Lower leg skin (tissue), 4 donors: Measurements from ENCODE around the gene CAPSL. TPM values are rescaled to one million over a fixed set of nuclear protein-coding genes. Genes with fewer than 3 reads are reported as not detected.
"Not testable (repeated sequence)": the region's sequence is repeated elsewhere in the genome, so short reads cannot be mapped to it uniquely, and the experiment has no call there.

Source experiments
- DNase-seq, 2 donors: peaks; one replicate each; pipeline ENCODE4 v3.0.0-alpha.2; 2019; ENCODE audit warnings: low spot score in 2 of 2
- H3K4me3 ChIP-seq: fragments of 200-600 bp; sonication (generic); 2 replicates; pipeline ENCODE4 v1.5.1; 2017; ENCODE audit warnings: mild to moderate bottlenecking, low read depth; ENCODE audit not compliant: poor library complexity, severe bottlenecking
- POLR2A ChIP-seq, 2 donors: fragments of 450-650 bp; IDR thresholded peaks; one replicate each; pipeline ENCODE4 v1.6.1; 2016 to 2017; ENCODE audit warnings: antibody characterized with exemption in 2 of 2, mild to moderate bottlenecking in 1 of 2, moderate library complexity in 1 of 2
- WGBS, 2 donors: methylation state at CpG; one replicate each; pipeline ENCODE4 v1.1.5; 2018; 5-methylcytosine and 5-hydroxymethylcytosine counted together
- intact Hi-C: fragments of 100-400 bp; cut with DNase I; formaldehyde crosslinking; loops from one replicate; pipeline ENCODE4 v1.15.0; 2023; ENCODE audit warnings: low total_unique reads
- total RNA-seq, 4 donors: library from RNA; depleted of rRNA; stranded (reverse); fragments of >200 nt; gene quantifications; one replicate each; pipeline ENCODE4 v1.1.0, GENCODE V29; 2016
- TF ChIP-seq, protein P1 (sequence below), 3 donors: fragments of 450-650 bp; IDR thresholded peaks; one replicate each; pipeline ENCODE4 v1.5.1; 2016; ENCODE audit warnings: antibody characterized with exemption in 3 of 3, mild to moderate bottlenecking in 3 of 3, moderate library complexity in 2 of 3

CAPSL gene
- total RNA-seq, 4 donors from 2014 or later, result not detected

DNA sequence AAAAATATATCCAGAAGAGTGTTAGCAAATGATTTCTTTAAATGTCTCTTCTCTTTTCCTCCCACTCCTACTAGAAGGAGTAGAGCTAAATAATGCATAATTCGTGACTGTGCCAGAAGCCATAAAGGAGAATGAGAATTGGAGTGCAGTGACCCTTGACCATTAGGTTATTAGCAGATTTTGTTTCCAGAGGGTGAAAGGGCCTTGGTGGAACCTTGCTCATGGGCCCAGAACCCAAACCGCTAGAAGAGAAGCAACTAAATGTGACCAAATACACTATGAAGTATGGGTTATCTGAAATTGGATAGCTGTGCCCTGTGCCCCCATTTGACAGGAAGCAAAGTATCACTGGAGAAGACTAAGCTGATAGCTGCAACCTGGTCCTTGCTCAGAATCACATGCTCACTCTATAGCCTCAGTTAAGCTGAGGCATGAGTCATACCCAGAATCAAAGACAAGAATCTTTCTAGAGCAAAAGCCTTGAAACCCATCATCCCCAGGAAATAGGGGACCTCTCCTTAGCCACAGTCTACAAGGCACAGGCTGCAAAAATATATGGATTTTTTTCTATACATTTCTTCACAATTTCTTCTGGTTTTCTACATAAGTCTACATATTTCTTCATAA, 36.3 kb downstream of the CAPSL start:
- WGBS, 2 donors, result 77 to 94% methylated on average over 2 of the region's 2 CpGs
- TF ChIP-seq POLR2A (IDR thresholded peaks at IDR 0.05), result no peak
- TF ChIP-seq, protein P1, sequence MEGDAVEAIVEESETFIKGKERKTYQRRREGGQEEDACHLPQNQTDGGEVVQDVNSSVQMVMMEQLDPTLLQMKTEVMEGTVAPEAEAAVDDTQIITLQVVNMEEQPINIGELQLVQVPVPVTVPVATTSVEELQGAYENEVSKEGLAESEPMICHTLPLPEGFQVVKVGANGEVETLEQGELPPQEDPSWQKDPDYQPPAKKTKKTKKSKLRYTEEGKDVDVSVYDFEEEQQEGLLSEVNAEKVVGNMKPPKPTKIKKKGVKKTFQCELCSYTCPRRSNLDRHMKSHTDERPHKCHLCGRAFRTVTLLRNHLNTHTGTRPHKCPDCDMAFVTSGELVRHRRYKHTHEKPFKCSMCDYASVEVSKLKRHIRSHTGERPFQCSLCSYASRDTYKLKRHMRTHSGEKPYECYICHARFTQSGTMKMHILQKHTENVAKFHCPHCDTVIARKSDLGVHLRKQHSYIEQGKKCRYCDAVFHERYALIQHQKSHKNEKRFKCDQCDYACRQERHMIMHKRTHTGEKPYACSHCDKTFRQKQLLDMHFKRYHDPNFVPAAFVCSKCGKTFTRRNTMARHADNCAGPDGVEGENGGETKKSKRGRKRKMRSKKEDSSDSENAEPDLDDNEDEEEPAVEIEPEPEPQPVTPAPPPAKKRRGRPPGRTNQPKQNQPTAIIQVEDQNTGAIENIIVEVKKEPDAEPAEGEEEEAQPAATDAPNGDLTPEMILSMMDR (IDR thresholded peaks at IDR 0.05), result no peak
- DNase-seq, result no peak
- intact Hi-C loops, result no loop called here
- no peak overlapping the region for H3K4me3 ChIP-seq

DNA sequence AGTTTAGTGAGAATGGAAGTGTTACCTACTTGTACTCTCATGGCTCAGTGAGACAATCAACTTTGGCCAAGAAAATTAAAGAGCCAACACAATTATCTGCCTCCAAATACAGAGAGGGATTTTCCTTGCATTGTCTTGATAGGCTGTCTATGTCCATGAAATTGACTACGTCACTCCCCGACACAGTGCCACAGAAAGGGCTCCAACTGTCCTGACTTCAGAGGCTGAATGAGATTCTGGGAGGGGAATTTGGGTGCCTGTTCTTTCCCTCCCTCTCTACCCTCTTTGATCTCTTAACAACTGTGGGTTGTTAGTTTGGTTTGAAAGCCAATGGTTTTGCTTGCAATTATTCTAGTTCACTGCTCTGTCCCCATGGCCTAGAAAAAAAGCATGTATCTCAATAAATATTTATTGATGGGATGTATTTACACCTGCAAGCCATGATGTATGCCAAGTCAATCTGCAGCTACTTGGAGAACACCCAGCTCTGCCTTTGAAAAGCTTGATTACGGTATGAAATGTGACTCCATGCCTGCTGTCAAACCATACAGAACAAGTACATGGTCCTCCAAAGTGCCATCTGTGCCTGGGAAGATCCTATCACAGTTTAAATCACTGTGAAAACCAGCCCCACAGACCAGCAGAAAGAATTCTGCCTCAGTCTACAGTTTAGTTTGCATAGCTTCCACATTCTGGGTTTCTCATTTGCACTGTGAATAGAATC, 37.3 kb downstream of the CAPSL start:
- TF ChIP-seq, protein P1 (IDR thresholded peaks at IDR 0.05), result no peak
- no peak for TF ChIP-seq POLR2A (IDR thresholded peaks at IDR 0.05)
- DNase-seq, result no peak
- intact Hi-C loops, result no loop called here
- 76 to 91% methylated on average over 3 of the region's 3 CpGs for WGBS, 2 donors
- no peak overlapping the region for H3K4me3 ChIP-seq

DNA sequence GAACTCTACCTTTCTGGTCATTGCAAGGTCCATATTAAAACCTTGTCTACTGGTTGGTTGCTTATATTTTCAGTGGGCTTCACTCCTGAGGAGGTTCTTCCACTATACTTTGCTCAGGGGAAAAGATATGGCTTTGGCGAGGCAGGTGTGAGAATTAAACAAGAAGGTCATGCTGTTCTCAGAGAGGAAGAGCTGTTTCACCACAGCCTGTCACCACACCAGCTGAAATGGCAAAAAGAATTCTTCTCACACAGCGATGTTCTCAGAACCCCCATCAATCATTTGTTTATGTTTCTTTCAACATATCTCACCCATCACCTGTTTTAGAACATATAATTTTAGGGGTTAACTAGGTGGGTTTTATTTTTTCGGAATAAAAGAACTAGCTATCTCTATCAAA, 38.6 kb downstream of the CAPSL start:
- H3K4me3 ChIP-seq, result no peak overlapping the region
- TF ChIP-seq POLR2A (IDR thresholded peaks at IDR 0.05), result no peak
- TF ChIP-seq, protein P1 (IDR thresholded peaks at IDR 0.05), result no peak
- WGBS, 2 donors, result 51 to 54% methylated on average over 3 of the region's 3 CpGs
- intact Hi-C loops, result no loop called here
- no peak for DNase-seq

DNA sequence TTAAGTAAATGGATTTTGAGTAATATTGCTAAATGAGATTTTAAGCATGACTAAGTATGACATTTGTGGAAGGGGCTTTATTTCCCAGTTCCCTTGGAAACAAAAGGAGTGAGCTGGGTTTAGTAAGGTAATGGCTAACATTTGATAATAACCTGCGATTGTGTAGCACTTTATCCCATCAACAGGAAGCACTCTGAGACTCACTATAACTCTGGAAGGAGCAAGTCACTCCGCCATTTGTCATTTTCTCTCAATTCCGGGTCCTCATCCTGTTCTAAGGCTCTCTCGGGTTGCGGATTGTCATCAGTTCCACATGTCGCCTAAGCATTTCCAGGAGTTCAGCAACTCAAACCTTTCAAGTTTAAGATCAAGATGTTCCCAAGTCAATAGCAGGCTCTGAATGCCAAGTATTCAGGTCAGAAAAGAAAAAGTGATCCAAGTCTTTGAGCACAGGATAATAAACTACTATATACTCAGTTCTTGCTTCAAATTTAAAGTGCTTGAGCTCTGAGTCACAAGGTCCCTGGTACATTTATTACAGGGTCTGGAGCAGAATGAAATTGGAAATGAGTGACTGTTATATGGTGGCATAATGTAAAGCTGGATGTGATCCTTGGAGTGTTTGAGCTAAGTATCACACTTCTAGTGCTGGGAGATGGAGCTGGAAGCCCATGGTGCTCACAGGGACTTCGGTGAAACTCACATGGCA, 39.3 kb downstream of the CAPSL start:
- no peak for DNase-seq

DNA sequence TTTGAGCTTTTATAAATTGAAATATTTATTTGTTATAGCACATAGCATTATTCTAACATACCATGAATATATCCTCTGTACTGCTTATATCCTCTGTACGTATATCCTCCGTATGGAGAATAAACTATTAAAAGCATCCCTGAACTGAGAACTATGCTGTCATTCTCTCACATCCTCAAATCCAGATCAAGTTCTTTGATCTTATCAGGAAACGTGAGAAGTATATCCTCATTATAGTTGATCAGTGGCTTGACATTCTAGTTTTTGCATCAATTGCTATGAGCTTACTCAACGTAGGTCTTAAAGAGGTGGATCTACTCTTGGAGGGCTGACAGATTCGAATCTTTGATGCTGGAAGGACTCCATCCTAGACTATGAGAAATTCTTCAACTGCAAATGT, 44.3 kb downstream of the CAPSL start:
- TF ChIP-seq, protein P1 (IDR thresholded peaks at IDR 0.05), result no peak
- TF ChIP-seq POLR2A (IDR thresholded peaks at IDR 0.05), result no peak
- 71 to 72% methylated on average over 5 of the region's 5 CpGs for WGBS, 2 donors
- intact Hi-C loops, result no loop called here
- DNase-seq, result no peak
- no peak overlapping the region for H3K4me3 ChIP-seq

More for the DNA sequence above, 39.3 kb downstream of the CAPSL start:
- WGBS, 2 donors, result 60 to 76% methylated on average over 7 of the region's 7 CpGs
- no peak for TF ChIP-seq POLR2A (IDR thresholded peaks at IDR 0.05)
- TF ChIP-seq, protein P1 (IDR thresholded peaks at IDR 0.05), result no peak
- intact Hi-C loops, result no loop called here
- H3K4me3 ChIP-seq, result no peak overlapping the region

DNA sequence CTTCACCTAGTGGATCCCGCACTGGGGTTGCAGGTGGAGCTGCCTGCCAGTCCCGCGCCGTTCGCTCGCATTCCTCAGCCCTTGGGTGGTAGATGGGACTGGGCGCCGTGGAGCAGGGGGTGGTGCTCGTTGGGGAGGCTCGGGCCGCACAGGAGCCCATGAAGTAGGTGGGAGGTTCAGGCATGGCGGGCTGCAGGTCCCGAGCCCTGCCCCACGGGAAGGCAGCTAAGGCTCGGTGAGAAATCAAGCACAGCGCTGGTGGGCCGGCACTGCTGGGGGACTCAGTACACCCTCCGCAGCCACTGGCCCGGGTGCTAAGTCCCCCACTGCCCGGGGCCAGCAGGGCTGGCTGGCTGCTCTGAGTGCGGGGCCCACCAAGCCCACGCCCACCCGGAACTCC, 45.6 kb downstream of the CAPSL start:
- 92 to 97% methylated on average over 13 to 14 of the region's 23 CpGs for WGBS, 2 donors
- not testable (repeated sequence) for DNase-seq

More for the DNA sequence above, 45.6 kb downstream of the CAPSL start:
- H3K4me3 ChIP-seq, intact Hi-C loops: not testable (repeated sequence)
